D341Med (cell line): ENCODE data around the gene THAP7.
"Not testable (repeated sequence)": the region's sequence is repeated elsewhere in the genome, so short reads cannot be mapped to it uniquely, and the experiment has no call there.

ENCODE experiments used
- DNase-seq: peaks from one replicate; pipeline ENCODE4 v3.0.0; 2012; ENCODE audit warnings: low spot score

Gene THAP7

GRCh38 chr22:21001601-21002325, at the start of gene THAP7:
TSS of gene THAP7 (minus strand) at chr22:21002118. CDS start at chr22:21001911, 207 bp downstream.
- peak; percentile 96 for DNase-seq

GRCh38 chr22:21051145-21051830, 49.4 kb upstream of the THAP7 start:
- DNase-seq: peak; percentile 65

- DNase-seq: not testable (repeated sequence)
These were observed 47.0 kb upstream of the THAP7 start for GRCh38 chr22:21048965-21049364.

- DNase-seq: not testable (repeated sequence)
These were observed 46.5 kb upstream of the THAP7 start for GRCh38 chr22:21048448-21048847.

- DNase-seq: peak; percentile 3
These were observed 45.8 kb upstream of the THAP7 start for GRCh38 chr22:21047730-21048129.

- DNase-seq: peak; percentile 17
These were observed 45.2 kb upstream of the THAP7 start for GRCh38 chr22:21047035-21047661.

GRCh38 chr22:21045585-21046294, 43.8 kb upstream of the THAP7 start, which contains the start of gene LRRC74B:
TSS of gene LRRC74B (plus strand) at chr22:21045946. CDS start at chr22:21045987, 41 bp downstream.
- peak; percentile 97 for DNase-seq

- peak; percentile 44 for DNase-seq
These were observed 43.1 kb upstream of the THAP7 start for GRCh38 chr22:21044931-21045584.

GRCh38 chr22:21043860-21044535, 42.1 kb upstream of the THAP7 start:
- DNase-seq: peak; percentile 16

GRCh38 chr22:21042978-21043859, 41.3 kb upstream of the THAP7 start:
- DNase-seq: peak; percentile 16

GRCh38 chr22:21041937-21042336, 40.0 kb upstream of the THAP7 start:
- no peak for DNase-seq

- DNase-seq: not testable (repeated sequence)
These were observed 37.2 kb upstream of the THAP7 start for GRCh38 chr22:21039158-21039557.

- DNase-seq: no peak
These were observed 36.5 kb upstream of the THAP7 start for GRCh38 chr22:21038405-21038804.

- no peak for DNase-seq
These were observed 33.1 kb upstream of the THAP7 start for GRCh38 chr22:21034989-21035388.

GRCh38 chr22:21033895-21034294, 32.0 kb upstream of the THAP7 start:
- no peak for DNase-seq

- DNase-seq: no peak
These were observed 31.2 kb upstream of the THAP7 start for GRCh38 chr22:21032868-21033688.

GRCh38 chr22:21032037-21032867, 30.3 kb upstream of the THAP7 start, which contains the start of gene SLC7A4:
TSS of gene SLC7A4 (minus strand) at chr22:21032561. CDS start at chr22:21031812, 749 bp downstream.
- peak; percentile 27 for DNase-seq

GRCh38 chr22:21031545-21032036, 29.7 kb upstream of the THAP7 start:
- DNase-seq: no peak
